ENCODE measurements around the gene GJD3. TPM values are rescaled to one million over a fixed set of nuclear protein-coding genes. Genes with fewer than 3 reads are reported as not detected.

GJD3 gene
- total and polyA plus RNA-seq, 2 donors (not counting 1 experiment from before 2014, with no cell fraction given): not detected

DNA sequence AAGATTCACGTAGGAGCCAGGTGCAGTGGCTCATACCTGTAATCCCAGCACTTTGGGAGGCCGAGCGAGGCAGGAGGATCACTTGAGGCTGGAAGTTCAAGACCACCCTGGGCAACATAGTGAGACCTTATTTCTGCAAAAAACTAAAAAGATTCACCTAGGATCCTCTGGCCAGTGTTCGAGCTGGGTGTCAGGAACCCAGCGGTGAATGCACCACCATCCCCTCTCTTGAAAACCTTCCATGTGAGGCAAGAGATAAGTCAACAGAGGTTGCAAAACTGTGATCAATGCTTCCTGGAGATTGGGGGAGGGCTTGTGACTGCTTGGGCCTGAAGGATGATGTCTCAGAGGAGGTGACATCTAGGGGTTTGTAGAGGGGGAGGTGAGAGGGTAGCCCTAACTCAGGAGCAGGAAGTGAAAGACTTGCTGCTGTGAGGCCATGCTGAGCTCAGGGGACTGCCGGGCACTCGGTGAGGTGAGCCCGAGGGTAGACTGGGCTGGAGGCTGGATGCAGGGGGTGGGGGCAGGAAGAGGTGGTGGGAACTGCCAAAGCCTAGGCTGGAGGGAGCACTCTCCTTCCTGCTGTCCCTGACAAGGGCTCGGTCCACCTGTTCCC, 11.7 kb downstream of the GJD3 start:
- no peak overlapping the region for H3K9ac ChIP-seq (ENCODE audit: low read length)
- peaks cover 0 to 52% of the 10 kb centered on the region in 2 experiments for H3K36me3 ChIP-seq (replicated peaks in 1 of 2; ENCODE audit: control extremely low read depth in 1 of 2, control insufficient read depth in 1 of 2, extremely low read depth in 1 of 2, insufficient read depth in 2 of 2, low read length in 1 of 2)
- Mint-ChIP-seq H3K4me3 (peak overlapping the region; percentile 15), H3K4me1 (peaks cover 47% of the 10 kb centered on the region), H3K9me3 (ENCODE audit: insufficient read depth) (no peaks in the 10 kb centered on the region), H3K27ac (peak overlapping the region; percentile 64), H3K27me3 (no peaks in the 10 kb centered on the region)
- no peak overlapping the region for H3K4me2 ChIP-seq (replicated peaks; ENCODE audit: low read depth, low read length, poor library complexity, severe bottlenecking)
- peak; percentile 48 for ATAC-seq (ENCODE audit: low read depth)
- H3K27ac ChIP-seq (ENCODE audit: low read length in 2 of 2): no peak overlapping the region
- no peaks in the 10 kb centered on the region for H3K9me3 ChIP-seq (ENCODE audit: control extremely low read depth in 1 of 3, control insufficient read depth in 2 of 3, insufficient read depth in 1 of 3, low read length in 2 of 3)
- H3K27me3 ChIP-seq (replicated peaks in 1 of 4; ENCODE audit: control extremely low read depth in 1 of 4, control insufficient read depth in 3 of 4, insufficient read depth in 4 of 4, low read length in 3 of 4): no peaks in the 10 kb centered on the region
- H3K4me3 ChIP-seq (ENCODE audit: control extremely low read depth in 1 of 5, extremely low read depth in 1 of 5, insufficient read depth in 1 of 5, low read depth in 2 of 5, low read length in 4 of 5): no peak overlapping the region
- peak; percentile 62 for DNase-seq
- peaks cover 24 to 42% of the 10 kb centered on the region in 2 donors for H3K4me1 ChIP-seq (ENCODE audit: control insufficient read depth in 2 of 2, insufficient read depth in 2 of 2, low read length in 2 of 2)
- ChIA-PET POLR2A (interaction anchor here (0.7 to 1.7 kb wide), 2 partner anchors 10 to 30 kb away, joined by 3 to 4 read pairs; no protein-coding TSS in a partner anchor), CTCF (interaction anchor here (1.0 to 15.9 kb wide), 11 partner anchors 8 to 180 kb away, joined by 3 to 871 read pairs (median 16); partner anchors contain the start of genes CDC6, GJD3 and RARA)
- 58% methylated on average over 7 of the region's 9 CpGs for WGBS (ENCODE audit: insufficient coverage)
- no peak for TF ChIP-seq EZH2 (IDR thresholded peaks at IDR 0.05; ENCODE audit: borderline replicate concordance, insufficient read depth, low read depth, low read length, poor library complexity, severe bottlenecking)
- TF ChIP-seq, protein P1, sequence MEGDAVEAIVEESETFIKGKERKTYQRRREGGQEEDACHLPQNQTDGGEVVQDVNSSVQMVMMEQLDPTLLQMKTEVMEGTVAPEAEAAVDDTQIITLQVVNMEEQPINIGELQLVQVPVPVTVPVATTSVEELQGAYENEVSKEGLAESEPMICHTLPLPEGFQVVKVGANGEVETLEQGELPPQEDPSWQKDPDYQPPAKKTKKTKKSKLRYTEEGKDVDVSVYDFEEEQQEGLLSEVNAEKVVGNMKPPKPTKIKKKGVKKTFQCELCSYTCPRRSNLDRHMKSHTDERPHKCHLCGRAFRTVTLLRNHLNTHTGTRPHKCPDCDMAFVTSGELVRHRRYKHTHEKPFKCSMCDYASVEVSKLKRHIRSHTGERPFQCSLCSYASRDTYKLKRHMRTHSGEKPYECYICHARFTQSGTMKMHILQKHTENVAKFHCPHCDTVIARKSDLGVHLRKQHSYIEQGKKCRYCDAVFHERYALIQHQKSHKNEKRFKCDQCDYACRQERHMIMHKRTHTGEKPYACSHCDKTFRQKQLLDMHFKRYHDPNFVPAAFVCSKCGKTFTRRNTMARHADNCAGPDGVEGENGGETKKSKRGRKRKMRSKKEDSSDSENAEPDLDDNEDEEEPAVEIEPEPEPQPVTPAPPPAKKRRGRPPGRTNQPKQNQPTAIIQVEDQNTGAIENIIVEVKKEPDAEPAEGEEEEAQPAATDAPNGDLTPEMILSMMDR (IDR thresholded peaks at IDR 0.05): no peak
- peaks cover 8% of the 10 kb centered on the region for H3K79me2 ChIP-seq (ENCODE audit: control insufficient read depth, insufficient read depth, low read length)
- intact Hi-C loops (cut with micrococcal nuclease): no loop called here
- no peak overlapping the region for H2AFZ ChIP-seq (ENCODE audit: insufficient read depth, low read depth, low read length, poor library complexity, severe bottlenecking)
- peaks cover 44% of the 10 kb centered on the region for H4K20me1 ChIP-seq (ENCODE audit: control insufficient read depth, insufficient read depth, low read length, poor library complexity, severe bottlenecking)

DNA sequence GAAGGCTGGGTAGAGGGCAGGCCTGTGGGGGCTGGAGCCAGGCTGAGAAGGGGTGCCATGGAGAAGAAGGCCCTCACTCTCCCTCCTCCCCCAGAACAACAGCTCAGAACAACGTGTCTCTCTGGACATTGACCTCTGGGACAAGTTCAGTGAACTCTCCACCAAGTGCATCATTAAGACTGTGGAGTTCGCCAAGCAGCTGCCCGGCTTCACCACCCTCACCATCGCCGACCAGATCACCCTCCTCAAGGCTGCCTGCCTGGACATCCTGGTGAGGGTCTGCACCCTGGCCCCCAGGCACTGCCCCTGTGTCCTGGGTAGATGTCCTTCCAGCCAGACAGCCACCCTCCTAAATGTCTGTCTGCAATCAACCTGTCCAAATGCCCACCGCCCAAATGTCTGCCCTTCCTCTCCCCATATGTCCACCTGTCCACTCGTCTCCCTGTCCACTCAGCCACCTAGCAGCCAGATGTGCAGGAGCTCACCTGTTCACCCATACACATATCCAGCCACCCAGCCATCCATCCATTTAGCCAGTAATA, 12.2 kb downstream of the GJD3 start:
- ChIA-PET POLR2A (interaction anchor here (1.7 kb wide), 1 partner anchor 30 kb away, joined by 4 read pairs; no protein-coding TSS in a partner anchor), CTCF (interaction anchor here (1.0 to 15.9 kb wide), 12 partner anchors 9 to 181 kb away, joined by 3 to 871 read pairs (median 4); partner anchors contain the start of genes CDC6 and RARA)
- no peaks in the 10 kb centered on the region for H3K9me3 ChIP-seq (ENCODE audit: control extremely low read depth in 1 of 3, control insufficient read depth in 2 of 3, insufficient read depth in 1 of 3, low read length in 2 of 3)
- H4K20me1 ChIP-seq (ENCODE audit: control insufficient read depth, insufficient read depth, low read length, poor library complexity, severe bottlenecking): peaks cover 45% of the 10 kb centered on the region
- H3K79me2 ChIP-seq (ENCODE audit: control insufficient read depth, insufficient read depth, low read length): peaks cover 10% of the 10 kb centered on the region
- peak overlapping the region; percentile 23 for H3K4me2 ChIP-seq (replicated peaks; ENCODE audit: low read depth, low read length, poor library complexity, severe bottlenecking)
- intact Hi-C loops (cut with micrococcal nuclease): no loop called here
- H3K36me3 ChIP-seq (replicated peaks in 1 of 2; ENCODE audit: control extremely low read depth in 1 of 2, control insufficient read depth in 1 of 2, extremely low read depth in 1 of 2, insufficient read depth in 2 of 2, low read length in 1 of 2): peaks cover 0 to 52% of the 10 kb centered on the region in 2 experiments
- H3K27ac ChIP-seq (ENCODE audit: low read length in 2 of 2): peak overlapping the region in 1 of 2 donors; percentile 19
- no peaks in the 10 kb centered on the region for H3K27me3 ChIP-seq (replicated peaks in 1 of 4; ENCODE audit: control extremely low read depth in 1 of 4, control insufficient read depth in 3 of 4, insufficient read depth in 4 of 4, low read length in 3 of 4)
- Mint-ChIP-seq H3K4me3 (no peak overlapping the region), H3K27ac (peak overlapping the region; percentile 64), H3K27me3 (no peaks in the 10 kb centered on the region), H3K9me3 (ENCODE audit: insufficient read depth) (no peaks in the 10 kb centered on the region), H3K4me1 (peaks cover 53% of the 10 kb centered on the region)
- DNase-seq (peak; percentile 34), ATAC-seq (ENCODE audit: low read depth) (no peak)
- H3K4me3 ChIP-seq (ENCODE audit: control extremely low read depth in 1 of 5, extremely low read depth in 1 of 5, insufficient read depth in 1 of 5, low read depth in 2 of 5, low read length in 4 of 5): no peak overlapping the region
- no peak overlapping the region for H2AFZ ChIP-seq (ENCODE audit: insufficient read depth, low read depth, low read length, poor library complexity, severe bottlenecking)
- H3K9ac ChIP-seq (ENCODE audit: low read length): no peak overlapping the region
- 94% methylated on average over 7 of the region's 7 CpGs for WGBS (ENCODE audit: insufficient coverage)
- peaks cover 29 to 48% of the 10 kb centered on the region in 2 donors for H3K4me1 ChIP-seq (ENCODE audit: control insufficient read depth in 2 of 2, insufficient read depth in 2 of 2, low read length in 2 of 2)
- TF ChIP-seq, protein P1 (IDR thresholded peaks at IDR 0.05): no peak
- TF ChIP-seq EZH2 (IDR thresholded peaks at IDR 0.05; ENCODE audit: borderline replicate concordance, insufficient read depth, low read depth, low read length, poor library complexity, severe bottlenecking): no peak

All from B cell (primary cell).